SK-N-MC (cell line): ENCODE measurements around the gene EPB41L3.

Experiments used
- EZH2 ChIP-seq: fragments of 200-600 bp; sonication (generic); IDR thresholded peaks from one replicate; pipeline ENCODE4 v1.6.1; 2017; ENCODE audit warnings: antibody characterized with exemption
- POLR2AphosphoS5 ChIP-seq: IDR thresholded peaks from 2 replicates; pipeline ENCODE4 v1.6.1; 2012; ENCODE audit warnings: mild to moderate bottlenecking, low read depth, low read length, borderline replicate concordance

- TF ChIP-seq POLR2AphosphoS5: no peak
- no peak for TF ChIP-seq EZH2
These were observed 5.3 kb downstream of the EPB41L3 start for GRCh38 chr18:5538544-5538943.
